GM12878 (cell line): ENCODE results near the gene ZER1. TPM values are rescaled to one million over a fixed set of nuclear protein-coding genes. Genes with fewer than 3 reads are reported as not detected.
A peak's percentile ranks its signal among the peaks of the same experiment; 100 is the strongest.

ENCODE experiments used
- BCL3 ChIP-seq: IDR thresholded peaks from 2 replicates; pipeline ENCODE4 v1.6.1; 2011; ENCODE audit warnings: borderline replicate concordance, low read depth, mild to moderate bottlenecking, moderate library complexity, low read length; ENCODE audit not compliant: insufficient read depth, poor library complexity, severe bottlenecking
- CUX1 ChIP-seq: IDR thresholded peaks from 2 replicates; pipeline ENCODE4 v1.6.1; 2012; ENCODE audit warnings: improper control_type of control experiment, low read depth, low read length; ENCODE audit not compliant: insufficient replicate concordance
- ELK1 ChIP-seq: IDR thresholded peaks from 2 replicates; pipeline ENCODE4 v1.6.1; 2012; ENCODE audit warnings: low read depth, low read length, improper control_type of control experiment
- HDAC2 ChIP-seq: fragments of 200-600 bp; sonication (generic); IDR thresholded peaks from 2 replicates; pipeline ENCODE4 v1.6.1; 2017
- HSF1 ChIP-seq: fragments of 150-350 bp; IDR thresholded peaks from 2 replicates; pipeline ENCODE4 v1.6.1; 2014; ENCODE audit warnings: mild to moderate bottlenecking, low read depth, low read length
- LARP7 ChIP-seq: fragments of 450-650 bp; IDR thresholded peaks from 2 replicates; pipeline ENCODE4 v1.6.1; 2017; ENCODE audit warnings: mild to moderate bottlenecking
- MTA2 ChIP-seq: fragments of 450-650 bp; IDR thresholded peaks from 2 replicates; pipeline ENCODE4 v1.6.1; 2016; ENCODE audit warnings: low read depth, mild to moderate bottlenecking, moderate library complexity
- NBN ChIP-seq: fragments of 450-650 bp; IDR thresholded peaks from 2 replicates; pipeline ENCODE4 v1.6.1; 2016
- NRF1 ChIP-seq: conservative IDR thresholded peaks from 2 replicates; pipeline ENCODE4 v1.6.1; 2011; ENCODE audit warnings: mild to moderate bottlenecking, low read depth, low read length, improper control_type of control experiment
- PML ChIP-seq: IDR thresholded peaks from 2 replicates; pipeline ENCODE4 v1.6.1; 2012; ENCODE audit warnings: low read length, inconsistent platforms
- RBBP5 ChIP-seq: fragments of 200-600 bp; sonication (generic); conservative IDR thresholded peaks from 2 replicates; pipeline ENCODE4 v1.6.1; 2016
- RELB ChIP-seq: fragments of 450-650 bp; IDR thresholded peaks from 2 replicates; pipeline ENCODE4 v1.6.1; 2017; ENCODE audit warnings: low read depth, mild to moderate bottlenecking, moderate library complexity
- RFX5 ChIP-seq: IDR thresholded peaks from 2 replicates; pipeline ENCODE4 v1.6.1; 2011; ENCODE audit warnings: low read depth, low read length, improper control_type of control experiment
- SP1 ChIP-seq: IDR thresholded peaks from one replicate; pipeline ENCODE4 v1.6.1; 2011; ENCODE audit warnings: low read depth, low read length
- TBL1XR1 ChIP-seq: IDR thresholded peaks from 2 replicates; pipeline ENCODE4 v1.6.1; 2012; ENCODE audit warnings: low read depth, low read length, improper control_type of control experiment
- polyA plus RNA-seq, 11 experiments: library from polyadenylated mRNA; depleted of rRNA in 4 of 11; unstranded in 6 of 11; stranded (reverse) in 5 of 11; fragments of >200 nt; fragmentation: Nextera tagmentation in 4 of 11; fragmentation: Illumina TruSeq in 1 of 11; extraction: Ambion mirVana in 4 of 11; extraction: Trizol in 1 of 11; gene quantifications; 1 replicate in 1 of 11; 2 replicates in 10 of 11; pipeline versions ENCODE4 v1.2.1 to v1.2.3, GENCODE V29; 2011 to 2016; ENCODE audit warnings: inconsistent platforms in 2 of 11, missing spikeins in 2 of 11, low read depth in 1 of 11
- total RNA-seq, 4 experiments: library from RNA; depleted of rRNA in 3 of 4; stranded (reverse); fragments of >200 nt in 3 of 4; fragmentation: Illumina TruSeq in 1 of 4; extraction: Trizol in 1 of 4; gene quantifications; 2 replicates each; pipeline versions ENCODE4 v1.2.1 to v1.2.3, GENCODE V29; 2013 to 2021

Gene ZER1
- total and polyA plus RNA-seq, 10 of the 15 experiments (the other 5 are each of a cell fraction or from before 2014, with no cell fraction given) = 0.32 to 16.9 (median 7.9) TPM

GRCh38 chr9:128771745-128772519 lies at the start of gene ZER1 (continued):
- 0 out of 2 replicates have a peak, but pooled peaks have one; percentile 10 for TF ChIP-seq NRF1
- peak; percentile 100 for TF ChIP-seq LARP7
- no peak for TF ChIP-seq CUX1
- peak; percentile 74; the same call in 1 of the 2 replicates for TF ChIP-seq RELB
- peak; percentile 58; the same call in 1 of the 2 replicates for TF ChIP-seq TBL1XR1
- peak; percentile 36; the same call in 1 of the 2 replicates for TF ChIP-seq RFX5
- no peak for TF ChIP-seq HDAC2
- peak; percentile 58 for TF ChIP-seq BCL3
- TF ChIP-seq SP1 = peak; percentile 88
- peak; percentile 58; the same call in 1 of the 2 replicates for TF ChIP-seq PML
- TF ChIP-seq NBN = 0 out of 2 replicates have a peak, but pooled peaks have one; percentile 28
- peak; percentile 70; the same call in 1 of the 2 replicates for TF ChIP-seq HSF1
- TF ChIP-seq RBBP5 = no peak
- no peak for TF ChIP-seq MTA2
- peak; percentile 75 for TF ChIP-seq ELK1
